Gastroesophageal sphincter (tissue), 4 donors: ENCODE measurements around the gene ALDH7A1. TPM values are rescaled to one million over a fixed set of nuclear protein-coding genes. Genes with fewer than 3 reads are reported as not detected.

Source experiments
- ATAC-seq: fragments of 150-250 bp; one replicate; pipeline ENCODE4 v1.9.1; 2016; ENCODE audit warnings: mild to moderate bottlenecking, moderate library complexity
- H3K27ac ChIP-seq, 4 donors: fragments of 200-600 bp; sonication (generic) in 3 of 4; 1 replicate in 3 of 4; 2 replicates in 1 of 4; pipeline ENCODE4 v1.5.1; 2016 to 2019
- H3K27me3 ChIP-seq: fragments of 200-600 bp; sonication (generic); one replicate; pipeline ENCODE4 v1.5.1; 2019
- H3K36me3 ChIP-seq, 2 donors: fragments of 200-600 bp; sonication (generic); one replicate each; pipeline ENCODE4 v1.5.1; 2019; ENCODE audit warnings: control low read depth in 1 of 2
- H3K4me1 ChIP-seq, 3 donors: fragments of 200-600 bp; sonication (generic); 1 replicate in 2 of 3; 2 replicates in 1 of 3; pipeline ENCODE4 v1.5.1; 2016 to 2019; ENCODE audit warnings: control low read depth in 2 of 3
- H3K4me3 ChIP-seq, 2 donors: fragments of 200-600 bp; sonication (generic); one replicate each; pipeline ENCODE4 v1.5.1; 2019; ENCODE audit warnings: mild to moderate bottlenecking in 1 of 2, moderate library complexity in 1 of 2
- H3K9me3 ChIP-seq, 3 donors: fragments of 200-600 bp; sonication (generic); one replicate each; pipeline ENCODE4 v1.5.1; 2017 to 2019; ENCODE audit warnings: control low read depth in 2 of 3
- CTCF ChIP-seq, 4 experiments: fragments of 200-600 bp in 2 of 4; fragments of 450-650 bp in 2 of 4; sonication (generic) in 1 of 4; IDR thresholded peaks; one replicate each; pipeline ENCODE4 v1.5.1; 2017 to 2019; ENCODE audit warnings: antibody characterized with exemption in 4 of 4, mild to moderate bottlenecking in 2 of 4, moderate library complexity in 2 of 4
- EP300 ChIP-seq: sonication (generic); formaldehyde crosslinking; IDR thresholded peaks from one replicate; pipeline ENCODE4 v1.6.1; 2017; ENCODE audit warnings: antibody characterized with exemption, mild to moderate bottlenecking
- POLR2A ChIP-seq, 2 donors: fragments of 450-650 bp; IDR thresholded peaks; one replicate each; pipeline ENCODE4 v1.6.1; 2017; ENCODE audit warnings: antibody characterized with exemption in 2 of 2, mild to moderate bottlenecking in 2 of 2, moderate library complexity in 1 of 2
- POLR2AphosphoS5 ChIP-seq: sonication (generic); formaldehyde crosslinking; IDR thresholded peaks from one replicate; pipeline ENCODE4 v1.6.1; 2017; ENCODE audit warnings: antibody characterized with exemption
- WGBS, 2 donors: methylation state at CpG; one replicate each; pipeline ENCODE4 v1.1.5; 2018; ENCODE audit warnings: low coverage in 1 of 2; 5-methylcytosine and 5-hydroxymethylcytosine counted together
- total RNA-seq, 4 donors: library from RNA; depleted of rRNA; stranded (reverse); fragments of >200 nt; gene quantifications; one replicate each; pipeline ENCODE4 v1.1.0, GENCODE V29; 2016

Gene ALDH7A1
- total RNA-seq, 4 donors from 2014 or later, result 13.6 to 23.4 (median 18.6) TPM

GRCh38 chr5:126579716-126580115 is 15.3 kb downstream of the ALDH7A1 start:
- H3K4me1 ChIP-seq, result no peaks in the 10 kb centered on the region
- no peak overlapping the region for H3K4me3 ChIP-seq
- H3K36me3 ChIP-seq, result peaks cover 0 to 97% of the 10 kb centered on the region in 2 donors
- no peaks in the 10 kb centered on the region for H3K27me3 ChIP-seq
- H3K27ac ChIP-seq, result no peak overlapping the region
- ATAC-seq, result no peak
- TF ChIP-seq POLR2AphosphoS5, result no peak
- no peak for TF ChIP-seq CTCF (IDR thresholded peaks at IDR 0.05)
- TF ChIP-seq POLR2A (IDR thresholded peaks at IDR 0.05), result no peak
- TF ChIP-seq EP300, result no peak
- WGBS, 2 donors, result 83 to 84% methylated on average over 2 of the region's 2 CpGs
- H3K9me3 ChIP-seq, result no peaks in the 10 kb centered on the region

- Histone ChIP-seq H3K27me3 (no peaks in the 10 kb centered on the region), H3K4me3 (no peak overlapping the region), H3K9me3 (no peaks in the 10 kb centered on the region), H3K4me1 (no peaks in the 10 kb centered on the region), H3K36me3 (peaks cover 3 to 94% of the 10 kb centered on the region in 2 donors), H3K27ac (no peak overlapping the region)
- no peak for TF ChIP-seq POLR2A (IDR thresholded peaks at IDR 0.05)
- no peak for TF ChIP-seq EP300
- no peak for TF ChIP-seq CTCF (IDR thresholded peaks at IDR 0.05)
- no peak for TF ChIP-seq POLR2AphosphoS5
- 94 to 100% methylated on average over 1 to 5 of the region's 5 CpGs for WGBS, 2 donors
- ATAC-seq, result no peak
Measured at GRCh38 chr5:126577415-126577814, 17.6 kb downstream of the ALDH7A1 start.

- Histone ChIP-seq H3K27ac (no peak overlapping the region), H3K4me1 (no peaks in the 10 kb centered on the region), H3K36me3 (peaks cover 3 to 94% of the 10 kb centered on the region in 2 donors), H3K4me3 (no peak overlapping the region), H3K27me3 (no peaks in the 10 kb centered on the region), H3K9me3 (no peaks in the 10 kb centered on the region)
- ATAC-seq, result no peak
- WGBS, 2 donors, result 76 to 78% methylated on average over 4 to 5 of the region's 5 CpGs
- TF ChIP-seq POLR2AphosphoS5 (no peak), POLR2A (IDR thresholded peaks at IDR 0.05) (no peak), CTCF (IDR thresholded peaks at IDR 0.05) (no peak), EP300 (no peak)
Measured at GRCh38 chr5:126576974-126577373, 18.0 kb downstream of the ALDH7A1 start.

- Histone ChIP-seq H3K27ac (no peak overlapping the region), H3K27me3 (no peaks in the 10 kb centered on the region), H3K4me1 (no peaks in the 10 kb centered on the region), H3K36me3 (peaks cover 3 to 89% of the 10 kb centered on the region in 2 donors), H3K4me3 (no peak overlapping the region), H3K9me3 (no peaks in the 10 kb centered on the region)
- 79 to 89% methylated on average over 3 to 8 of the region's 10 CpGs for WGBS, 2 donors
- TF ChIP-seq POLR2A (IDR thresholded peaks at IDR 0.05) (no peak), POLR2AphosphoS5 (no peak), EP300 (no peak), CTCF (IDR thresholded peaks at IDR 0.05) (no peak)
- no peak for ATAC-seq
Measured at GRCh38 chr5:126575644-126576043, 19.4 kb downstream of the ALDH7A1 start.

GRCh38 chr5:126568206-126568755 is 26.7 kb downstream of the ALDH7A1 start:
- 92 to 100% methylated on average over 2 to 3 of the region's 4 CpGs for WGBS, 2 donors
- Histone ChIP-seq H3K36me3 (peaks cover 3 to 86% of the 10 kb centered on the region in 2 donors), H3K27me3 (no peaks in the 10 kb centered on the region), H3K4me1 (no peaks in the 10 kb centered on the region), H3K4me3 (no peak overlapping the region), H3K9me3 (no peaks in the 10 kb centered on the region), H3K27ac (no peak overlapping the region)
- ATAC-seq, result no peak
- no peak for TF ChIP-seq POLR2A (IDR thresholded peaks at IDR 0.05)
- TF ChIP-seq POLR2AphosphoS5, result no peak
- no peak for TF ChIP-seq CTCF (IDR thresholded peaks at IDR 0.05)
- TF ChIP-seq EP300, result no peak
